Astrocyte (in vitro differentiated cells and primary cell): Measurements from ENCODE around the gene JAKMIP1. TPM values are rescaled to one million over a fixed set of nuclear protein-coding genes. Genes with fewer than 3 reads are reported as not detected.

Source experiments
- DNase-seq: peaks from one replicate; pipeline ENCODE4 v3.0.0-alpha.2; 2010; ENCODE audit warnings: low read depth
- FAIRE-seq: peaks from 2 replicates; lab custom pipeline; 2011; peaks lifted over from hg19 to GRCh38; lab: Jason Lieb, UNC
- H2AFZ ChIP-seq: 2 replicates; pipeline ENCODE4 v1.6.0; 2012; ENCODE audit warnings: low read depth, low read length, inconsistent platforms
- H3K27ac ChIP-seq: 2 replicates; pipeline ENCODE4 v1.5.1; 2011; ENCODE audit warnings: low read depth, low read length, inconsistent platforms
- H3K27me3 ChIP-seq: 2 replicates; pipeline ENCODE4 v1.6.0; 2011; ENCODE audit warnings: low read length, inconsistent platforms; ENCODE audit not compliant: insufficient read depth
- H3K36me3 ChIP-seq: 2 replicates; pipeline ENCODE4 v1.5.1; 2011; ENCODE audit warnings: low read length, inconsistent platforms; ENCODE audit not compliant: insufficient read depth
- H3K4me1 ChIP-seq: 2 replicates; pipeline ENCODE4 v1.5.1; 2011; ENCODE audit warnings: low read length, inconsistent platforms; ENCODE audit not compliant: insufficient read depth
- H3K4me2 ChIP-seq: 2 replicates; pipeline ENCODE4 v1.6.0; 2012; ENCODE audit warnings: low read length, inconsistent platforms
- H3K4me3 ChIP-seq: 2 replicates; pipeline ENCODE4 v1.5.1; 2011; ENCODE audit warnings: low read depth, mild to moderate bottlenecking, low read length, inconsistent platforms; ENCODE audit not compliant: insufficient read depth
- H3K79me2 ChIP-seq: 2 replicates; pipeline ENCODE4 v1.6.0; 2012; ENCODE audit warnings: mild to moderate bottlenecking, low read length, inconsistent platforms; ENCODE audit not compliant: insufficient read depth
- H3K9ac ChIP-seq: 2 replicates; pipeline ENCODE4 v1.6.0; 2012; ENCODE audit warnings: mild to moderate bottlenecking, low read length, inconsistent platforms
- H3K9me3 ChIP-seq: 2 replicates; pipeline ENCODE4 v1.5.1; 2012; ENCODE audit warnings: low read depth, mild to moderate bottlenecking, low read length, inconsistent platforms; ENCODE audit not compliant: insufficient read depth
- H4K20me1 ChIP-seq: 2 replicates; pipeline ENCODE4 v1.6.0; 2012; ENCODE audit warnings: low read length, inconsistent platforms; ENCODE audit not compliant: insufficient read depth
- H3K27ac Mint-ChIP-seq: one replicate; pipeline ENCODE4 v1.8.0; 2021; ENCODE audit warnings: mild to moderate bottlenecking, mixed read lengths; ENCODE audit not compliant: unreplicated experiment
- H3K27me3 Mint-ChIP-seq: one replicate; pipeline ENCODE4 v1.8.0; 2021; ENCODE audit warnings: low read depth, mixed read lengths; ENCODE audit not compliant: unreplicated experiment
- H3K36me3 Mint-ChIP-seq: one replicate; pipeline ENCODE4 v1.8.0; 2021; ENCODE audit warnings: low read depth, mixed read lengths; ENCODE audit not compliant: unreplicated experiment
- H3K4me1 Mint-ChIP-seq: one replicate; pipeline ENCODE4 v1.8.0; 2021; ENCODE audit warnings: low read depth, mixed read lengths; ENCODE audit not compliant: unreplicated experiment
- H3K4me3 Mint-ChIP-seq: one replicate; pipeline ENCODE4 v1.8.0; 2021; ENCODE audit warnings: mild to moderate bottlenecking, moderate library complexity, mixed read lengths; ENCODE audit not compliant: unreplicated experiment
- H3K9me3 Mint-ChIP-seq: one replicate; pipeline ENCODE4 v1.8.0; 2021; ENCODE audit warnings: mild to moderate bottlenecking, mixed read lengths; ENCODE audit not compliant: unreplicated experiment
- EZH2 ChIP-seq: IDR thresholded peaks from 2 replicates; pipeline ENCODE4 v1.6.1; 2012; ENCODE audit warnings: mild to moderate bottlenecking, low read length, inconsistent platforms; ENCODE audit not compliant: insufficient read depth
- total RNA-seq: library from RNA; stranded (reverse); gene quantifications from 2 replicates; pipeline ENCODE4 v1.2.1, GENCODE V29; 2021
- TF ChIP-seq, protein P1 (sequence below): IDR thresholded peaks from 2 replicates; pipeline ENCODE4 v1.5.1; 2011; ENCODE audit warnings: low read depth, mild to moderate bottlenecking, inconsistent platforms, low read length, moderate library complexity; ENCODE audit not compliant: insufficient read depth

The JAKMIP1 gene
- total RNA-seq, 1 donor from 2014 or later = 0.50 TPM

DNA sequence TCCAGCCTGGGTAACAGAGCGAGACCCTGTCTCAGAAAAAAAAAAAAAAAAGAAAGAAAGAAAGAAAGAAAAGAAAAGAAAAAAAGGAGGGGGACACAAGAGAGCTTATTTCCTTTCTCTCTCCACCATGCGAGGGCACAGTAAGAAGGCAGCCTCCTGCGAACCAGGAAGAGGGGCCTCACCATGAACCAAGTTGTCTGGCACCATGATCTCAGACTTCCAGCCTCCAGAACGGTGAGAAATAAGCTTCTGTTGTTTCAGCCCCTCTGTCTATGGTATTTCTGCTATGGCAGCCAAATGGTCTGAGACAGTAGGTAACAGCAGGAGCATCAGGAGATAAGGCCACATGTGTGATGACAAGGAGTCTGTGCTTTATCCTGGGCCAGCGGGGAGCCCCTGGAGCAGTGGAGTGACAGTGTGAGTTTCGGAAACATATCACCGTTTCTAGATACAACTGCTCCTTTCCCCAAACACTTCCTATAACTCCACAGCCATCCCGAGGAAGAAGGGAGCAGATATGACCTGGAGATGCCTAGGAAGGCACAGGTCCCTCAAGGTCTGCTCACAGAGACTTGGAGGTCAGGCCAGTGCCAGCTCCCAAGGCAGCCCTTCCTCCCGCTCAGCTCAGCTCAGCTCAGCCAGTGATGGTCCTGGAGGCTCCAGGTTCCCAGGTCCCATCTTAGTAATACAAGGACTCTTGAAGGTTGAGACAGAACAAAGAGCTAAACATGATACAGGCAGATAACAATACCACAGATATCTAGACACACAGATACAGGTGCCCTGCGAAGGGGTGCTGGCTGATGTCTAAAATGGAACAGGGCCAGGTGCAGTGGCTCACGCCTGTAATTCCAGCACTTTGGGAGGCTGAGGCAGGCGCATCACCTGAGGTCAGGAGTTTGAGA lies 17.7 kb downstream of the JAKMIP1 start:
- Mint-ChIP-seq H3K4me3 (no peak overlapping the region), H3K4me1 (peaks cover 5% of the 10 kb centered on the region), H3K36me3 (no peaks in the 10 kb centered on the region), H3K9me3 (peaks cover 2% of the 10 kb centered on the region), H3K27ac (no peak overlapping the region), H3K27me3 (peaks cover 34% of the 10 kb centered on the region)
- no peak for DNase-seq
- Histone ChIP-seq H3K9me3 (no peaks in the 10 kb centered on the region), H2AFZ (no peak overlapping the region), H3K79me2 (no peaks in the 10 kb centered on the region), H3K9ac (no peak overlapping the region), H4K20me1 (no peaks in the 10 kb centered on the region), H3K4me1 (no peaks in the 10 kb centered on the region), H3K4me3 (no peak overlapping the region), H3K27me3 (no peaks in the 10 kb centered on the region), H3K27ac (no peak overlapping the region), H3K36me3 (no peaks in the 10 kb centered on the region), H3K4me2 (no peak overlapping the region)
- no peak for FAIRE-seq
- TF ChIP-seq, protein P1, sequence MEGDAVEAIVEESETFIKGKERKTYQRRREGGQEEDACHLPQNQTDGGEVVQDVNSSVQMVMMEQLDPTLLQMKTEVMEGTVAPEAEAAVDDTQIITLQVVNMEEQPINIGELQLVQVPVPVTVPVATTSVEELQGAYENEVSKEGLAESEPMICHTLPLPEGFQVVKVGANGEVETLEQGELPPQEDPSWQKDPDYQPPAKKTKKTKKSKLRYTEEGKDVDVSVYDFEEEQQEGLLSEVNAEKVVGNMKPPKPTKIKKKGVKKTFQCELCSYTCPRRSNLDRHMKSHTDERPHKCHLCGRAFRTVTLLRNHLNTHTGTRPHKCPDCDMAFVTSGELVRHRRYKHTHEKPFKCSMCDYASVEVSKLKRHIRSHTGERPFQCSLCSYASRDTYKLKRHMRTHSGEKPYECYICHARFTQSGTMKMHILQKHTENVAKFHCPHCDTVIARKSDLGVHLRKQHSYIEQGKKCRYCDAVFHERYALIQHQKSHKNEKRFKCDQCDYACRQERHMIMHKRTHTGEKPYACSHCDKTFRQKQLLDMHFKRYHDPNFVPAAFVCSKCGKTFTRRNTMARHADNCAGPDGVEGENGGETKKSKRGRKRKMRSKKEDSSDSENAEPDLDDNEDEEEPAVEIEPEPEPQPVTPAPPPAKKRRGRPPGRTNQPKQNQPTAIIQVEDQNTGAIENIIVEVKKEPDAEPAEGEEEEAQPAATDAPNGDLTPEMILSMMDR = no peak
- no peak for TF ChIP-seq EZH2

DNA sequence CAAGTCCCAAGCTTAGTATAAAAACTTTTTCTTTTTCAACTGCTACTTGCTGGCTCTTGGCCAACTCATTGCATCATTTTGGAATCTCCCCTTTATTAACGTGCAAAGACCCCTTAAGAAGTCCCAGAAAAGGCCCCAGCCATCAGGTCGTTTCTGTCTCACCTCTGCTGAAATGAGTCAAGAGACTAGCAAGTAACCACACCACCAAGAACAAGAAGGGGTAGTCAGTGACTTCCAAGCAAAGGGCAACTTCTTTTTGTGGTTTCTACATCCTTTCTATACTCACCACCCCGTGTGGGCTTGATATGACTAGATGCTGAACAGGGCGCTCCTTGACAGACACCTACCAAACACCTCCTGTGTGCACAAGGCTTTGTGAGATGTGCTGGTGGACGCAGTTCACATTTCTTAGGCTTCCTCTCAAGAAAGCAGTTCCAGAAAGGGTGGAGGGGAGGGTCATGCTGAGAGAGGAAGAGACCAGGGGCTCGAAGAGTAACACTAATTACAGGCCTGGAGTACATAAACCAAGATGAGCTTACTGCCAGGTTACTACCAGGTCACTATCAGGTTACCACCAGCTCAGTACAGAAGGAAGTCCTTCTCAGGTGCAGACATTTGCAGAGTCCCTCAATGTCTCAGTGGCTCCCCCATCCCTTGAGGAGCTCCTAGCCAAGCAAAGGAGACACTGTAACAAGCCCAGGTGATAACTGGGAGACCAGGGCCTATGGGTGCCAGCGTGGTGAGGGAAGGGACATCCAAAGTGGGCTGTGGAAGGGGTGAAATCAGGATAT lies 19.3 kb downstream of the JAKMIP1 start:
- no peak overlapping the region for H3K27ac Mint-ChIP-seq
- H3K36me3 Mint-ChIP-seq = no peaks in the 10 kb centered on the region

More for the DNA sequence above, 19.3 kb downstream of the JAKMIP1 start:
- TF ChIP-seq, protein P1 = no peak
- no peak for TF ChIP-seq EZH2
- Histone ChIP-seq H2AFZ (no peak overlapping the region), H3K4me2 (no peak overlapping the region), H3K79me2 (no peaks in the 10 kb centered on the region), H3K4me1 (no peaks in the 10 kb centered on the region), H3K9ac (no peak overlapping the region), H3K27me3 (no peaks in the 10 kb centered on the region), H3K27ac (no peak overlapping the region), H3K9me3 (no peaks in the 10 kb centered on the region), H4K20me1 (no peaks in the 10 kb centered on the region), H3K36me3 (no peaks in the 10 kb centered on the region), H3K4me3 (no peak overlapping the region)
- no peak for DNase-seq
- Mint-ChIP-seq H3K9me3 (peaks cover 2% of the 10 kb centered on the region), H3K27me3 (peaks cover 29% of the 10 kb centered on the region), H3K4me1 (peaks cover 5% of the 10 kb centered on the region), H3K4me3 (no peak overlapping the region)
- FAIRE-seq = no peak
